ENCODE results near the gene GAS2.
A peak's percentile ranks its signal among the peaks of the same experiment; 100 is the strongest.
"Not testable (repeated sequence)": the region's sequence is repeated elsewhere in the genome, so short reads cannot be mapped to it uniquely, and the experiment has no call there.

GAS2 gene

GRCh38 chr11:22666325-22666687 lies at the start of gene GAS2:
Gene GAS2 (plus strand): TSS chr11:22666611. CDS start chr11:22674870, 8,259 bp downstream.
- DNase-seq = no peak

- DNase-seq = no peak
Observed at GRCh38 chr11:22617868-22618267, 48.5 kb upstream of the GAS2 start.

GRCh38 chr11:22624742-22625447 lies 41.5 kb upstream of the GAS2 start:
- DNase-seq = no peak

- peak; percentile 76 for DNase-seq
Observed at GRCh38 chr11:22625448-22626287, 40.7 kb upstream of the GAS2 start, which contains the start of gene FANCF. Gene FANCF (minus strand): TSS chr11:22625823. CDS start chr11:22625810, 13 bp downstream.

GRCh38 chr11:22626573-22627239 lies 39.7 kb upstream of the GAS2 start:
- DNase-seq = no peak

GRCh38 chr11:22627421-22627820 lies 39.0 kb upstream of the GAS2 start:
- DNase-seq = no peak

- no peak for DNase-seq
Observed at GRCh38 chr11:22633354-22633902, 33.0 kb upstream of the GAS2 start.

- DNase-seq = no peak
Observed at GRCh38 chr11:22634897-22635629, 31.3 kb upstream of the GAS2 start.

GRCh38 chr11:22635689-22636088 lies 30.7 kb upstream of the GAS2 start:
- DNase-seq = no peak

GRCh38 chr11:22640862-22641261 lies 25.5 kb upstream of the GAS2 start:
- no peak for DNase-seq

- DNase-seq = no peak
Observed at GRCh38 chr11:22641559-22641958, 24.9 kb upstream of the GAS2 start.

- not testable (repeated sequence) for DNase-seq
Observed at GRCh38 chr11:22652346-22652745, 14.1 kb upstream of the GAS2 start.

GRCh38 chr11:22656130-22656529 lies 10.3 kb upstream of the GAS2 start:
- no peak for DNase-seq

- no peak for DNase-seq
Observed at GRCh38 chr11:22657101-22657694, 9.2 kb upstream of the GAS2 start.

- no peak for DNase-seq
Observed at GRCh38 chr11:22659783-22660182, 6.6 kb upstream of the GAS2 start.

GRCh38 chr11:22666688-22667439 lies 453 bp downstream of the GAS2 start:
- no peak for DNase-seq

- no peak for DNase-seq
Observed at GRCh38 chr11:22668005-22668796, 1.8 kb downstream of the GAS2 start.

GRCh38 chr11:22669368-22669767 lies 3.0 kb downstream of the GAS2 start:
- DNase-seq = no peak

- no peak for DNase-seq
Observed at GRCh38 chr11:22670830-22671229, 4.4 kb downstream of the GAS2 start.

GRCh38 chr11:22671751-22672150 lies 5.3 kb downstream of the GAS2 start:
- DNase-seq = no peak
